Large intestine (tissue), 12 donors: ENCODE measurements around the gene ITPRIPL2. TPM values are rescaled to one million over a fixed set of nuclear protein-coding genes. Genes with fewer than 3 reads are reported as not detected.
A peak's percentile ranks its signal among the peaks of the same experiment; 100 is the strongest.

Experiments used
- DNase-seq, 2 donors: peaks; one replicate each; pipeline versions ENCODE4 v3.0.0 to v3.0.0-alpha.2; 2013
- H3K27ac ChIP-seq: one replicate; pipeline ENCODE4 v1.5.1; 2013; ENCODE audit warnings: low read length
- H3K27me3 ChIP-seq: 2 replicates; pipeline ENCODE4 v1.6.1; 2013; ENCODE audit warnings: low read length; ENCODE audit not compliant: control insufficient read depth, insufficient read depth
- H3K36me3 ChIP-seq: 2 replicates; pipeline ENCODE4 v1.6.1; 2013; ENCODE audit warnings: low read length; ENCODE audit not compliant: control insufficient read depth, insufficient read depth
- H3K4me1 ChIP-seq: one replicate; pipeline ENCODE4 v1.6.1; 2013; ENCODE audit warnings: low read length; ENCODE audit not compliant: control insufficient read depth, insufficient read depth
- H3K4me3 ChIP-seq: one replicate; pipeline ENCODE4 v1.5.1; 2013; ENCODE audit warnings: low read length
- H3K9me3 ChIP-seq: one replicate; pipeline ENCODE4 v1.6.1; 2013; ENCODE audit warnings: mild to moderate bottlenecking, low read depth, low read length, moderate library complexity; ENCODE audit not compliant: control insufficient read depth
- WGBS: methylation state at CpG from one replicate; pipeline ENCODE4 v1.1.5; 2013; ENCODE audit warnings: low lambda C conversion rate; ENCODE audit not compliant: insufficient coverage; 5-methylcytosine and 5-hydroxymethylcytosine counted together
- long read RNA-seq, 11 donors: transcript quantifications; one replicate each; lab custom pipeline, GENCODE V29; 2026
- polyA plus RNA-seq: library from polyadenylated mRNA; unstranded; fragments of 120-200 nt; gene quantifications from one replicate; pipeline ENCODE4 v1.2.1, GENCODE V29; 2013

Gene ITPRIPL2
- 8.6 TPM for polyA plus RNA-seq
- long read RNA-seq, donor 1, full-length matches to known transcripts: 21 of 21 reads
- long read RNA-seq, donor 1, partial matches to known transcripts: 0 of 21 reads
- long read RNA-seq, donor 1, other reads (novel, unspliced or antisense): 0 of 21 reads
- long read RNA-seq, donor 2, full-length matches to known transcripts: 45 of 45 reads
- long read RNA-seq, donor 2, partial matches to known transcripts: 0 of 45 reads
- long read RNA-seq, donor 2, other reads (novel, unspliced or antisense): 0 of 45 reads
- long read RNA-seq, donor 3: 0 reads
- long read RNA-seq, donor 4, full-length matches to known transcripts: 2 of 2 reads
- long read RNA-seq, donor 4, partial matches to known transcripts: 0 of 2 reads
- long read RNA-seq, donor 4, other reads (novel, unspliced or antisense): 0 of 2 reads
- long read RNA-seq, donor 5, full-length matches to known transcripts: 24 of 24 reads
- long read RNA-seq, donor 5, partial matches to known transcripts: 0 of 24 reads
- long read RNA-seq, donor 5, other reads (novel, unspliced or antisense): 0 of 24 reads
- long read RNA-seq, donor 6, full-length matches to known transcripts: 37 of 37 reads
- long read RNA-seq, donor 6, partial matches to known transcripts: 0 of 37 reads
- long read RNA-seq, donor 6, other reads (novel, unspliced or antisense): 0 of 37 reads
- long read RNA-seq, donor 7, full-length matches to known transcripts: 18 of 18 reads
- long read RNA-seq, donor 7, partial matches to known transcripts: 0 of 18 reads
- long read RNA-seq, donor 7, other reads (novel, unspliced or antisense): 0 of 18 reads
- long read RNA-seq, donor 8, full-length matches to known transcripts: 37 of 37 reads
- long read RNA-seq, donor 8, partial matches to known transcripts: 0 of 37 reads
- long read RNA-seq, donor 8, other reads (novel, unspliced or antisense): 0 of 37 reads
- long read RNA-seq, donor 9, full-length matches to known transcripts: 15 of 15 reads
- long read RNA-seq, donor 9, partial matches to known transcripts: 0 of 15 reads
- long read RNA-seq, donor 9, other reads (novel, unspliced or antisense): 0 of 15 reads
- long read RNA-seq, donor 10, full-length matches to known transcripts: 25 of 25 reads
- long read RNA-seq, donor 10, partial matches to known transcripts: 0 of 25 reads
- long read RNA-seq, donor 10, other reads (novel, unspliced or antisense): 0 of 25 reads
- long read RNA-seq, donor 11, full-length matches to known transcripts: 11 of 11 reads
- long read RNA-seq, donor 11, partial matches to known transcripts: 0 of 11 reads
- long read RNA-seq, donor 11, other reads (novel, unspliced or antisense): 0 of 11 reads

GRCh38 chr16:19113577-19114358 lies at the start of gene ITPRIPL2:
Gene ITPRIPL2, plus strand, starts transcription at chr16:19113964. Its CDS starts 498 bp downstream, at chr16:19114462.
- no CpG with 5 or more reads among the region's 74 CpGs for WGBS
- H3K9me3 ChIP-seq: peaks cover 16% of the 10 kb centered on the region
- peaks cover 11% of the 10 kb centered on the region for H3K36me3 ChIP-seq
- peaks cover 17% of the 10 kb centered on the region for H3K27me3 ChIP-seq
- peak within 1 kb of the TSS; percentile 49 for H3K27ac ChIP-seq
- H3K4me3 ChIP-seq: peak within 1 kb of the TSS; percentile 53
- peak; percentile 60 to 82 for DNase-seq
- H3K4me1 ChIP-seq: peaks cover 12% of the 10 kb centered on the region

GRCh38 chr16:19066988-19067348 lies 46.8 kb upstream of the ITPRIPL2 start:
- DNase-seq: no peak
- H3K4me3 ChIP-seq: peak overlapping the region; percentile 73
- no peaks in the 10 kb centered on the region for H3K9me3 ChIP-seq
- peaks cover 11% of the 10 kb centered on the region for H3K4me1 ChIP-seq
- H3K27me3 ChIP-seq: no peaks in the 10 kb centered on the region
- peak overlapping the region; percentile 93 for H3K27ac ChIP-seq
- peaks cover 8% of the 10 kb centered on the region for H3K36me3 ChIP-seq
- 40% methylated on average over 1 of the region's 9 CpGs for WGBS

DNA sequence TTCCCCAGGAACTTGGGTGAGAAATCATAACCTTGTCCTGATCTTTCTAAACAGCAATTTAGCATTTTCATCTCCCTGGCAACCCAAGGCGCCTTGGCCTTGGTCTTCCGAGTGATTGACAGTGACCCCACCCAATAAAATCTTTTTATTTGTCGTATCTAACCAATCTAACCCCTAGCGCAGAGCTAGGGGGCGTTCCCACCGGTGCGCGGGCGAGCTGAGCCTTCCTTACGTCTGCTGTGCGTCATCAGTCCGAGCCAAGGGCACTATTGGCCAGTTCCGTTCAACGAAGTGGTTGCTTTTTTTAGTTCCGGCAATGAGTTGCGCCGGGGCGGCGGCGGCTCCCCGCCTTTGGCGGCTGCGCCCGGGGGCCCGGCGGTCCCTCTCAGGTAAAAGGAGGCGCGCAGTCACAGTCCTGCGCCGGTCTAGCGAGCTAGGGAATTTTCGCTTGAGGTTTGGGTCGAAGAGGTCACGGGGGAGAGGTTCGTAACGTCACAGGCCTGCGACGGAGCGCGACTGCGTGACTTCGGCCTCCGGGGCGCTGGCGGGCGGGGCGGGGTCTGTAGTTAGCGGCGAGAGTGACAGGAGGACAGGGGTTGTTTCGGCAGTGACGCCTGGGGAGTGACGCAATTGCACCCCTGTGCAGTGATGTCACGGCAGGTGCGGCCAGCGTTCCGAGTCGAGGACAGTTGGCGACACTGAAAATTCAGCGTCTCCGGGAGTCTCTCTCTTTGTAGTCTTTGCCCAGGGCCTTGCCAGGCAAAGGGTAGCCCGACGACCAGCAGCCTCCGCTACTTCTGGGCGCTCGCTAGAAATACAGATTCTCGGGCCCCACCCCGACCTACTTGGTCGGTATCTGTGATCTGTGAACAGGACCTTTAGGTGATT lies 46.2 kb upstream of the ITPRIPL2 start, which contains the start of gene COQ7:
Gene COQ7 (plus strand): TSS at position 266 of the 888 bp plus-strand sequence. CDS start 51 bp downstream, at position 317.
- peaks cover 12% of the 10 kb centered on the region for H3K36me3 ChIP-seq
- DNase-seq: peak; percentile 100
- WGBS: no CpG with 5 or more reads among the region's 68 CpGs
- H3K4me1 ChIP-seq: peaks cover 11% of the 10 kb centered on the region
- peak within 1 kb of the TSS; percentile 73 for H3K4me3 ChIP-seq
- peak within 1 kb of the TSS; percentile 93 for H3K27ac ChIP-seq
- H3K9me3 ChIP-seq: no peaks in the 10 kb centered on the region
- H3K27me3 ChIP-seq: no peaks in the 10 kb centered on the region

GRCh38 chr16:19068237-19068815 lies 45.4 kb upstream of the ITPRIPL2 start:
- no peaks in the 10 kb centered on the region for H3K27me3 ChIP-seq
- H3K27ac ChIP-seq: peak overlapping the region; percentile 93
- H3K4me1 ChIP-seq: peaks cover 11% of the 10 kb centered on the region
- H3K4me3 ChIP-seq: peak overlapping the region; percentile 73
- DNase-seq: peak in 1 of 2 donors; percentile 13
- H3K9me3 ChIP-seq: no peaks in the 10 kb centered on the region
- peaks cover 16% of the 10 kb centered on the region for H3K36me3 ChIP-seq
- 47% methylated on average over 3 of the region's 19 CpGs for WGBS

GRCh38 chr16:19071811-19072777 lies 41.7 kb upstream of the ITPRIPL2 start:
- peak; percentile 48 to 55 for DNase-seq
- Histone ChIP-seq H3K27ac (no peak overlapping the region), H3K4me3 (no peak overlapping the region), H3K27me3 (no peaks in the 10 kb centered on the region), H3K36me3 (peaks cover 42% of the 10 kb centered on the region), H3K4me1 (peaks cover 7% of the 10 kb centered on the region), H3K9me3 (no peaks in the 10 kb centered on the region)
- whole genome bisulfite sequencing: 100% methylated on average over 2 of the region's 21 CpGs

- peaks cover 7% of the 10 kb centered on the region for H3K4me1 ChIP-seq
- no peak overlapping the region for H3K27ac ChIP-seq
- H3K9me3 ChIP-seq: no peaks in the 10 kb centered on the region
- H3K4me3 ChIP-seq: no peak overlapping the region
- H3K27me3 ChIP-seq: no peaks in the 10 kb centered on the region
- H3K36me3 ChIP-seq: peaks cover 54% of the 10 kb centered on the region
- no peak for DNase-seq
- WGBS: no CpG with 5 or more reads among the region's 3 CpGs
These were observed 40.4 kb upstream of the ITPRIPL2 start for GRCh38 chr16:19073344-19073743.

GRCh38 chr16:19073863-19074262 lies 39.9 kb upstream of the ITPRIPL2 start:
- WGBS: 67% methylated on average over 3 of the region's 7 CpGs

GRCh38 chr16:19075511-19075910 lies 38.3 kb upstream of the ITPRIPL2 start:
- H3K27ac ChIP-seq: no peak overlapping the region
- H3K4me1 ChIP-seq: no peaks in the 10 kb centered on the region
- DNase-seq: no peak
- H3K27me3 ChIP-seq: no peaks in the 10 kb centered on the region
- H3K4me3 ChIP-seq: no peak overlapping the region
- WGBS: 100% methylated on average over 2 of the region's 12 CpGs
- H3K9me3 ChIP-seq: no peaks in the 10 kb centered on the region
- H3K36me3 ChIP-seq: peaks cover 66% of the 10 kb centered on the region

More at GRCh38 chr16:19073863-19074262, 39.9 kb upstream of the ITPRIPL2 start:
- no peak for DNase-seq
- no peak overlapping the region for H3K27ac ChIP-seq
- no peaks in the 10 kb centered on the region for H3K27me3 ChIP-seq
- H3K4me1 ChIP-seq: peaks cover 2% of the 10 kb centered on the region
- H3K9me3 ChIP-seq: no peaks in the 10 kb centered on the region
- H3K4me3 ChIP-seq: no peak overlapping the region
- H3K36me3 ChIP-seq: peaks cover 59% of the 10 kb centered on the region
